Breast epithelium (tissue), 3 donors: ENCODE data around the gene GADD45A.

Experiments used
- CTCF ChIP-seq, 3 donors: fragments of 450-650 bp; IDR thresholded peaks; one replicate each; pipeline ENCODE4 v1.5.1; 2016 to 2017; ENCODE audit warnings: antibody characterized with exemption in 3 of 3, mild to moderate bottlenecking in 3 of 3, moderate library complexity in 3 of 3
- POLR2A ChIP-seq: fragments of 450-650 bp; IDR thresholded peaks from one replicate; pipeline ENCODE4 v1.6.1; 2016; ENCODE audit warnings: antibody characterized with exemption, mild to moderate bottlenecking, moderate library complexity

GRCh38 chr1:67674260-67675011 lies 10.6 kb upstream of the GADD45A start:
- TF ChIP-seq CTCF (IDR thresholded peaks at IDR 0.05) (no peak), POLR2A (no peak)
